D341Med (cell line): ENCODE results near the gene PIK3C2G.

Experiments used
- DNase-seq: peaks from one replicate; pipeline ENCODE4 v3.0.0; 2012; ENCODE audit warnings: low spot score

Gene PIK3C2G

GRCh38 chr12:18345021-18345735 is 83.9 kb downstream of the PIK3C2G start:
- DNase-seq, result no peak

GRCh38 chr12:18352312-18352711 is 91.0 kb downstream of the PIK3C2G start:
- no peak for DNase-seq

- no peak for DNase-seq
Measured at GRCh38 chr12:18355429-18355828, 94.1 kb downstream of the PIK3C2G start.

GRCh38 chr12:18358077-18358476 is 96.8 kb downstream of the PIK3C2G start:
- DNase-seq, result no peak

GRCh38 chr12:18358930-18359329 is 97.6 kb downstream of the PIK3C2G start:
- no peak for DNase-seq

GRCh38 chr12:18361433-18361832 is 100.1 kb downstream of the PIK3C2G start:
- DNase-seq, result no peak

- DNase-seq, result no peak
Measured at GRCh38 chr12:18363321-18363720, 102.0 kb downstream of the PIK3C2G start.

GRCh38 chr12:18368594-18368993 is 107.3 kb downstream of the PIK3C2G start:
- no peak for DNase-seq

- DNase-seq, result no peak
Measured at GRCh38 chr12:18373181-18373580, 111.9 kb downstream of the PIK3C2G start.

- no peak for DNase-seq
Measured at GRCh38 chr12:18375131-18375530, 113.8 kb downstream of the PIK3C2G start.

GRCh38 chr12:18375583-18375982 is 114.3 kb downstream of the PIK3C2G start:
- DNase-seq, result no peak

- no peak for DNase-seq
Measured at GRCh38 chr12:18382236-18382885, 121.0 kb downstream of the PIK3C2G start.

GRCh38 chr12:18383203-18383602 is 121.9 kb downstream of the PIK3C2G start:
- no peak for DNase-seq

GRCh38 chr12:18387706-18388105 is 126.4 kb downstream of the PIK3C2G start:
- DNase-seq, result no peak

- DNase-seq, result no peak
Measured at GRCh38 chr12:18389820-18390219, 128.5 kb downstream of the PIK3C2G start.

GRCh38 chr12:18391151-18391550 is 129.8 kb downstream of the PIK3C2G start:
- DNase-seq, result no peak

- DNase-seq, result no peak
Measured at GRCh38 chr12:18394742-18395141, 133.4 kb downstream of the PIK3C2G start.

GRCh38 chr12:18400186-18400585 is 138.9 kb downstream of the PIK3C2G start:
- DNase-seq, result no peak

GRCh38 chr12:18402872-18403611 is 141.7 kb downstream of the PIK3C2G start:
- DNase-seq, result no peak

- no peak for DNase-seq
Measured at GRCh38 chr12:18411453-18411852, 150.1 kb downstream of the PIK3C2G start.

GRCh38 chr12:18414671-18415070 is 153.4 kb downstream of the PIK3C2G start:
- no peak for DNase-seq

- DNase-seq, result no peak
Measured at GRCh38 chr12:18415227-18415626, 153.9 kb downstream of the PIK3C2G start.

GRCh38 chr12:18416412-18416811 is 155.1 kb downstream of the PIK3C2G start:
- DNase-seq, result no peak
